GM23338 (cell line): Measurements from ENCODE around the gene PAX9. TPM values are rescaled to one million over a fixed set of nuclear protein-coding genes. Genes with fewer than 3 reads are reported as not detected.
A peak's percentile ranks its signal among the peaks of the same experiment; 100 is the strongest.

Experiments
- ATAC-seq: fragments of 200-7000 bp; cut with Tn5 transposase; 3 replicates; pipeline ENCODE4 v1.9.1; 2020
- DNase-seq: peaks from one replicate; pipeline ENCODE4 v3.0.0-alpha.2; 2015; ENCODE audit warnings: low spot score
- H2AFZ ChIP-seq: fragments of 200-600 bp; sonication (generic); 2 replicates; pipeline ENCODE4 v1.8.0; 2016; ENCODE audit warnings: antibody characterized with exemption, mild to moderate bottlenecking, moderate library complexity
- H3F3A ChIP-seq: fragments of 200-600 bp; sonication (generic); replicated peaks from 2 replicates; pipeline ENCODE4 v1.8.0; 2017; ENCODE audit warnings: antibody characterized with exemption, mixed run types, low read depth
- H3K27ac ChIP-seq: fragments of 200-600 bp; sonication (generic); 2 replicates; pipeline ENCODE4 v1.6.1; 2016; ENCODE audit warnings: low read depth
- H3K27me3 ChIP-seq: fragments of 200-600 bp; sonication (generic); 2 replicates; pipeline ENCODE4 v1.8.0; 2016; ENCODE audit warnings: mild to moderate bottlenecking, mixed run types, moderate library complexity; ENCODE audit not compliant: insufficient read depth
- H3K36me3 ChIP-seq: fragments of 200-600 bp; sonication (generic); 2 replicates; pipeline ENCODE4 v1.8.0; 2016; ENCODE audit warnings: mild to moderate bottlenecking; ENCODE audit not compliant: insufficient read depth
- H3K4me1 ChIP-seq: fragments of 200-600 bp; sonication (generic); 2 replicates; pipeline ENCODE4 v1.8.0; 2016; ENCODE audit warnings: mild to moderate bottlenecking, moderate library complexity; ENCODE audit not compliant: insufficient read depth
- H3K4me2 ChIP-seq: fragments of 200-600 bp; sonication (generic); 2 replicates; pipeline ENCODE4 v1.7.1; 2017; ENCODE audit warnings: mixed run types
- H3K4me3 ChIP-seq: fragments of 200-600 bp; sonication (generic); 2 replicates; pipeline ENCODE4 v1.6.1; 2016; ENCODE audit warnings: mixed run types
- H3K79me2 ChIP-seq: fragments of 200-600 bp; sonication (generic); replicated peaks from 2 replicates; pipeline ENCODE4 v1.8.0; 2017; ENCODE audit warnings: mild to moderate bottlenecking; ENCODE audit not compliant: insufficient read depth
- H3K9me2 ChIP-seq: fragments of 200-600 bp; sonication (generic); 2 replicates; pipeline ENCODE4 v1.8.0; 2017; ENCODE audit not compliant: insufficient read depth
- H4K20me1 ChIP-seq: fragments of 200-600 bp; sonication (generic); replicated peaks from 2 replicates; pipeline ENCODE4 v1.8.0; 2017; ENCODE audit warnings: mild to moderate bottlenecking; ENCODE audit not compliant: insufficient read depth
- H3K27ac Mint-ChIP-seq: 2 replicates; pipeline ENCODE4 v1.8.0; 2020; ENCODE audit warnings: inconsistent platforms, mild to moderate bottlenecking, moderate library complexity, mixed read lengths
- H3K27me3 Mint-ChIP-seq: 3 replicates; pipeline ENCODE4 v1.8.0; 2022; ENCODE audit warnings: low read depth, mild to moderate bottlenecking, moderate library complexity, mixed read lengths, inconsistent platforms; ENCODE audit not compliant: insufficient read depth, poor library complexity
- H3K36me3 Mint-ChIP-seq: 3 replicates; pipeline ENCODE4 v1.8.0; 2021; ENCODE audit warnings: low read depth, mild to moderate bottlenecking, inconsistent platforms, moderate library complexity, mixed read lengths
- H3K4me1 Mint-ChIP-seq: 3 replicates; pipeline ENCODE4 v1.8.0; 2020; ENCODE audit warnings: mild to moderate bottlenecking, inconsistent platforms, mixed read lengths
- H3K4me3 Mint-ChIP-seq: 3 replicates; pipeline ENCODE4 v1.8.0; 2021; ENCODE audit warnings: moderate library complexity, mild to moderate bottlenecking, inconsistent platforms, mixed read lengths
- H3K9me3 Mint-ChIP-seq: 3 replicates; pipeline ENCODE4 v1.8.0; 2020; ENCODE audit warnings: moderate library complexity, mild to moderate bottlenecking, inconsistent platforms, mixed read lengths
- EZH2 ChIP-seq: fragments of 200-600 bp; sonication (generic); IDR thresholded peaks from one replicate; pipeline ENCODE4 v1.8.0; 2017; ENCODE audit warnings: antibody characterized with exemption, mild to moderate bottlenecking, low read depth; ENCODE audit not compliant: unreplicated experiment
- EZH2phosphoT487 ChIP-seq: fragments of 200-600 bp; sonication (generic); IDR thresholded peaks from one replicate; pipeline ENCODE4 v1.8.1; 2018; ENCODE audit warnings: antibody characterized with exemption; ENCODE audit not compliant: unreplicated experiment
- POLR2AphosphoS5 ChIP-seq: IDR thresholded peaks from 2 replicates; pipeline ENCODE4 v1.6.1; 2016; ENCODE audit warnings: antibody characterized with exemption, low read depth
- STAT1 ChIP-seq: IDR thresholded peaks from one replicate; pipeline ENCODE4 v1.6.1; 2016; ENCODE audit warnings: antibody characterized with exemption; ENCODE audit not compliant: unreplicated experiment
- polyA plus RNA-seq: library from polyadenylated mRNA; unstranded; fragments of >200 nt; fragmentation: Nextera tagmentation; extraction: Ambion mirVana; gene quantifications from 2 replicates; pipeline ENCODE4 v1.2.1, GENCODE V29; 2016
- total RNA-seq: library from RNA; depleted of rRNA; stranded (reverse); fragments of >200 nt; shearing (Covaris generic); gene quantifications from 2 replicates; pipeline ENCODE4 v1.2.3, GENCODE V29; 2014
- TF ChIP-seq, protein P1 (sequence below), 2 experiments: fragments of 200-600 bp in 1 of 2; sonication (generic) in 1 of 2; conservative IDR thresholded peaks; 2 replicates each; pipeline versions ENCODE4 v1.5.1 to v1.6.1; 2016 to 2017; ENCODE audit warnings: antibody characterized with exemption in 2 of 2, low read depth in 2 of 2, mild to moderate bottlenecking in 2 of 2, moderate library complexity in 1 of 2

Gene PAX9
- total and polyA plus RNA-seq, 2 experiments from 2014 or later = 0.74 TPM; not detected in 1

DNA sequence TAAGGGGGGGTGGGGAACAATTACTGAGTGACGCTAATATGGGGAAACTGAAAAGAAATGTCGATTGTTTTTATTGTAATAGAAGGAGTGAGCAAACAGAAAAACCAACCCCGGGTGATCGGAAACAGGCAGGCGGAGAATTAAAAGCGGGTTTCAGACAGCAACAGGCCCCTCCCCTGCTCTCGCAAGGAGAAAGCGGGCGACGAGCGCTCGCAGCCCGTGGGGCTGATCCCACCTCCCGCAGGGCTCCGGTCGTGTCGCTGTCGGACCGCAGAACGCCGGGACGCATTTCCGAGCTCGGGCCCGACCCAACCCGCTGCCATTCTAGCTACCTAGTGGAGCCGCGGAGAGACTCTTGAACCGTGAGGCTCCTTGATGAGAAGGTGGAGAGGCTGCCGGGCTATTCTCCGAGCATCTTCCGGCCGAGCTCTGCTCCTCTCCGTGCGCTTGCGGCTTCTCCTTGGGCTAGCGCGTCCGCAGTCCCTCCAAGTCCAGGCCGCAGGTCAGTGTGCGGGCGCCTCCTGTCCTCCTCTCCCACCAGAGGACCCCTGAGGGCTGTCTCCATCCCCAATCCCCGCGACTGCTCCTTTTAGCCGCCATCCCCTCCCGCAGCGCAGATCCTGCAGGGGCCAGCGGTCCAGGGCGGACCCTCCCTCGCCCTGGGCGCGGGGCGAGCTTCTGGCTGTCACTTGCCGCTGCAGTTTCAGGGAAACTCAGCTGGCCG is 4.1 kb upstream of the PAX9 start:
- ATAC-seq = peak; percentile 1
- H3K4me3 ChIP-seq = peak overlapping the region; percentile 56
- peak overlapping the region; percentile 54 for H3K4me3 Mint-ChIP-seq

DNA sequence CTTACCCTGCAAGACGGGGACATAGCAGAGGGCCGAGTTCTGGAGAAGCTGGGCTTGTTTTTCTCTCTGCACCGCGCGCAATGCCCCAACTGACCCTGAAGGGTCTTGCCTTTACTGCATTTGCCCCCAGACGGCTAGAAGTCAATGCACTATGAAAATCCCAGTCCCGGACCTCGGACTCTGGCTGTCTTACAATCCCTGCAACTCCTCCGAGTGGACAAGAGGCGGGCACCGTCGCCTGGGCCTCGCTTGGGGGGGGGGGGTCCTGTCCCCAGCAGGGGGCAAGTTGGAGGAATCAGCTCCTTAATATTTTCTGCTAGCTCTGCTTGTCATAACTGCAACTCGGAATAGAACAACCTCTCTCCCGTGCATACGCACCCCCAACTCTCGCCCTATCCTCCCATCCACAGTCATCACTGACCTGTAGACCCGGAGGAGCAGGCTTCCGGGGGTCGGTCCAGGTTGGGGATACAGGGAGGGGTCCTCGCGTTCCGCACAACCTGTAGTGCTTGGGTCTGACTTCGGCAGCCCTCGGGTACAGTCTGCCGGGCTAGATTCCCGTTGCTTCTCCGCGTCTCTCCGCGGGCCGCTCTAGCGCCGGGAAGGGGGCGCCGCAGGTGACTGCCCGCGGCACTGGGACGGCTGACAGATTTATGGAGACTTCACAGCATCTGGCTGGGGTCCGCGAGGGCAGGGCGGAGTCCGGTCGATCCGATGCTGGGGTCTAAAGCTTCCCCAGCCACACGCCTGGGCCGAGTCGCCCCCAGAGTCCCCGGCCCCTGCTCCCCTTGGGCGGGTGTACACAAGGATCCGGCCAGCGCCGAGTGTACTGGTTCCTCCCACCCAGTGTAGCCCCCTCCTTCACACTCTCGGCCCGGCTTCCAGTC is 3.3 kb upstream of the PAX9 start:
- Mint-ChIP-seq H3K36me3 (no peaks in the 10 kb centered on the region; the same call in 2 of the 3 replicates), H3K27ac (no peak overlapping the region), H3K4me1 (peaks cover 66% of the 10 kb centered on the region), H3K27me3 (peaks cover 100% of the 10 kb centered on the region), H3K9me3 (no peaks in the 10 kb centered on the region; the same call in 2 of the 3 replicates), H3K4me3 (peak overlapping the region; percentile 54; the same call in 1 of the 3 replicates)
- TF ChIP-seq, protein P1, sequence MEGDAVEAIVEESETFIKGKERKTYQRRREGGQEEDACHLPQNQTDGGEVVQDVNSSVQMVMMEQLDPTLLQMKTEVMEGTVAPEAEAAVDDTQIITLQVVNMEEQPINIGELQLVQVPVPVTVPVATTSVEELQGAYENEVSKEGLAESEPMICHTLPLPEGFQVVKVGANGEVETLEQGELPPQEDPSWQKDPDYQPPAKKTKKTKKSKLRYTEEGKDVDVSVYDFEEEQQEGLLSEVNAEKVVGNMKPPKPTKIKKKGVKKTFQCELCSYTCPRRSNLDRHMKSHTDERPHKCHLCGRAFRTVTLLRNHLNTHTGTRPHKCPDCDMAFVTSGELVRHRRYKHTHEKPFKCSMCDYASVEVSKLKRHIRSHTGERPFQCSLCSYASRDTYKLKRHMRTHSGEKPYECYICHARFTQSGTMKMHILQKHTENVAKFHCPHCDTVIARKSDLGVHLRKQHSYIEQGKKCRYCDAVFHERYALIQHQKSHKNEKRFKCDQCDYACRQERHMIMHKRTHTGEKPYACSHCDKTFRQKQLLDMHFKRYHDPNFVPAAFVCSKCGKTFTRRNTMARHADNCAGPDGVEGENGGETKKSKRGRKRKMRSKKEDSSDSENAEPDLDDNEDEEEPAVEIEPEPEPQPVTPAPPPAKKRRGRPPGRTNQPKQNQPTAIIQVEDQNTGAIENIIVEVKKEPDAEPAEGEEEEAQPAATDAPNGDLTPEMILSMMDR (conservative IDR thresholded peaks at IDR 0.05; ENCODE audit: low read depth in 2 of 2) = no peak
- TF ChIP-seq EZH2phosphoT487 = peak; percentile 19
- TF ChIP-seq EZH2 = peak; percentile 79
- no peak for TF ChIP-seq POLR2AphosphoS5
- TF ChIP-seq STAT1 = no peak
- Histone ChIP-seq H3K27me3 (peaks cover 96% of the 10 kb centered on the region), H4K20me1 (peaks cover 55% of the 10 kb centered on the region), H3K4me2 (peak overlapping the region; percentile 83), H2AFZ (no peak overlapping the region), H3K9me2 (no peaks in the 10 kb centered on the region), H3K27ac (no peak overlapping the region), H3K79me2 (no peaks in the 10 kb centered on the region), H3F3A (peaks cover 35% of the 10 kb centered on the region), H3K4me1 (peaks cover 58% of the 10 kb centered on the region), H3K36me3 (no peaks in the 10 kb centered on the region), H3K4me3 (peak overlapping the region; percentile 56)
- ATAC-seq (no peak), DNase-seq (peak; percentile 47)

More for the DNA sequence above, 4.1 kb upstream of the PAX9 start:
- Mint-ChIP-seq H3K4me1 (peaks cover 58% of the 10 kb centered on the region), H3K36me3 (no peaks in the 10 kb centered on the region; the same call in 2 of the 3 replicates), H3K9me3 (no peaks in the 10 kb centered on the region; the same call in 2 of the 3 replicates), H3K27ac (no peak overlapping the region), H3K27me3 (peaks cover 100% of the 10 kb centered on the region)
- H3K36me3 ChIP-seq = no peaks in the 10 kb centered on the region
- H2AFZ ChIP-seq = no peak overlapping the region
- peak; percentile 76 for DNase-seq
- peak overlapping the region; percentile 83 for H3K4me2 ChIP-seq
- peaks cover 38% of the 10 kb centered on the region for H3F3A ChIP-seq
- TF ChIP-seq EZH2 (peak; percentile 96), EZH2phosphoT487 (peak; percentile 97), STAT1 (no peak)
- peaks cover 63% of the 10 kb centered on the region for H4K20me1 ChIP-seq
- no peak overlapping the region for H3K27ac ChIP-seq
- H3K4me1 ChIP-seq = peaks cover 53% of the 10 kb centered on the region
- no peaks in the 10 kb centered on the region for H3K9me2 ChIP-seq
- no peaks in the 10 kb centered on the region for H3K79me2 ChIP-seq
- H3K27me3 ChIP-seq = peaks cover 96% of the 10 kb centered on the region
